ENCODE measurements around the gene DCDC2.
"Not testable (repeated sequence)": the region's sequence is repeated elsewhere in the genome, so short reads cannot be mapped to it uniquely, and the experiment has no call there.

DCDC2 gene

GRCh38 chr6:24148154-24148570, 209.7 kb downstream of the DCDC2 start:
- DNase-seq (ENCODE audit: low read depth in 2 of 2): no peak

- DNase-seq (ENCODE audit: low read depth in 2 of 2): no peak
These were observed 210.2 kb downstream of the DCDC2 start for GRCh38 chr6:24147511-24148153.

- DNase-seq (ENCODE audit: low read depth in 2 of 2): no peak
These were observed 211.0 kb downstream of the DCDC2 start for GRCh38 chr6:24146871-24147270.

- no peak for DNase-seq (ENCODE audit: low read depth in 2 of 2)
These were observed 212.1 kb downstream of the DCDC2 start for GRCh38 chr6:24145690-24146131.

- not testable (repeated sequence) for DNase-seq (ENCODE audit: low read depth in 2 of 2)
These were observed 215.1 kb downstream of the DCDC2 start for GRCh38 chr6:24142733-24143132.

GRCh38 chr6:24140591-24140990, 217.3 kb downstream of the DCDC2 start:
- no peak for DNase-seq (ENCODE audit: low read depth in 2 of 2)

- no peak for DNase-seq (ENCODE audit: low read depth in 2 of 2)
These were observed 218.2 kb downstream of the DCDC2 start for GRCh38 chr6:24139639-24140038.

- DNase-seq (ENCODE audit: low read depth in 2 of 2): no peak
These were observed 218.8 kb downstream of the DCDC2 start for GRCh38 chr6:24139080-24139479.

- DNase-seq (ENCODE audit: low read depth in 2 of 2): no peak
These were observed 226.1 kb downstream of the DCDC2 start for GRCh38 chr6:24131751-24132150.

GRCh38 chr6:24127316-24127715, 230.5 kb downstream of the DCDC2 start:
- no peak for DNase-seq (ENCODE audit: low read depth in 2 of 2)

- DNase-seq (ENCODE audit: low read depth in 2 of 2): no peak
These were observed 231.2 kb downstream of the DCDC2 start for GRCh38 chr6:24126586-24127192.

- DNase-seq (ENCODE audit: low read depth in 2 of 2): no peak
These were observed 231.9 kb downstream of the DCDC2 start, which contains the start of gene NRSN1 for GRCh38 chr6:24125980-24126379. TSS of gene NRSN1 (plus strand) at chr6:24126215. CDS start at chr6:24134328, 8,113 bp downstream.

- DNase-seq (ENCODE audit: low read depth in 2 of 2): no peak
These were observed 235.7 kb downstream of the DCDC2 start for GRCh38 chr6:24122139-24122538.

All from stimulated activated CD8-positive, alpha-beta memory T cell treated with anti-CD3 and anti-CD28 coated beads, Interleukin-2, amount 100 ng/mL, for 48 hours (primary cell).